Heart left ventricle (tissue), 13 donors: ENCODE measurements around the gene ABCA7.

Experiments used
- POLR2A ChIP-seq, 2 donors: fragments of 450-650 bp; IDR thresholded peaks; one replicate each; pipeline ENCODE4 v1.6.1; 2017; ENCODE audit warnings: antibody characterized with exemption in 2 of 2, mild to moderate bottlenecking in 2 of 2, moderate library complexity in 2 of 2
- TF ChIP-seq, protein P1 (sequence below), 12 donors: fragments of 200-600 bp; sonication (generic) in 4 of 12; IDR thresholded peaks; one replicate each; pipeline versions ENCODE4 v1.5.0 to v1.8.0; 2018 to 2022; ENCODE audit warnings: antibody characterized with exemption in 12 of 12, mild to moderate bottlenecking in 5 of 12
- donor health status: ischemic (EF 13 %, LVEDD 7.1; RV severe dilation, severe dysfunction).
- donor health status: DM: no; HTN: yes; CAD: no.
- donor health status: DM: no; HTN: no; CAD: no.
- donor health status: ischemic (EF 25% LVEDD 6.9; RV normal size, moderate dysfunction).
- donor health status: ischemic (EF 25% LVEDD 5.7; RV mildly dilated, moderate dysfunction).
- donor health status: ischemic (EF 35%, LVEDD 5.7; RV mildly dilated, moderate dysfunction).
- donor health status: nonischemic (EF 11% LVEDD 7.7; RV severe dilation, severe dysfunction).
- donor health status: DM: yes; HTN: yes; CAD: no.
- donor health status: PGD.
- donor health status: ischemic (EF 29% LVEDD 5.4; RV normal size, mild dysfunction).
- donor health status: nonischemic (EF 23%, LVEDD 6.1; RV moderate dilation, normal function).

DNA sequence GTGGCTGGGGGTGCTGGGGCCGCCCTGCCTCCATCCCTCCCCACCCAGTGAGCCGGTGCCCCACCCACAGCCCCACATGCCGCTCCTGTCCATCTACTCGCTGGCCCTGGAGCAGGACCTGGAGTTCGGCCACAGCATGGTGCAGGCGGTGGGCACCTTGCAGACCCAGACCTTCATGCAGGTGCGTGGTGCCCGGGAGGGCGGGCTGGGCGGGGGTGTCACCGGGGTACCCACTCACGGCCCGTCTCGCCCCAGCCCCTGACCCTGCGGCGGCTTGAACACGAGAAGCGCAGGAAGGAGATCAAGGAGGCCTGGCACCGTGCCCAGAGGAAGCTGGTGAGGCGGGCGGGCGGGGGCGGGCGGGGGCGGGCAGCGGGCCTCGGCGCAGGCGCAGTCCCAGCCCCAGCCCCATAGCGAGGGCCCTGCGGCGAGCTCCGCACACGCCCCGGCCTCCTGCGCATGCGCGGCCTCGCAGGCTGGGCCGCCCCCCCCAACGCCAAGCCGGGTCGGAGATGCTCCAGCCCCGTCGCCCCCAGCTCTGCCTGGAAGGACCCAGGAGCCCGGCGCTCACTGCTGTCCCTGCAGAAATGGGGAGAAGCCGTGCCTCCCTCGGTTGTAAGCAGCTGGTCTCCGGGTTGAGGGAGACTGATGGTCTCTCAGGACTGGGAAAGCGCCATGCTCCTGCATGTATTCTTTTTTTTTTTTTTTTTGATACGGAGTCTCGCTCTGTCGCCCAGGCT, 34.8 kb downstream of the ABCA7 start:
- TF ChIP-seq, protein P1, sequence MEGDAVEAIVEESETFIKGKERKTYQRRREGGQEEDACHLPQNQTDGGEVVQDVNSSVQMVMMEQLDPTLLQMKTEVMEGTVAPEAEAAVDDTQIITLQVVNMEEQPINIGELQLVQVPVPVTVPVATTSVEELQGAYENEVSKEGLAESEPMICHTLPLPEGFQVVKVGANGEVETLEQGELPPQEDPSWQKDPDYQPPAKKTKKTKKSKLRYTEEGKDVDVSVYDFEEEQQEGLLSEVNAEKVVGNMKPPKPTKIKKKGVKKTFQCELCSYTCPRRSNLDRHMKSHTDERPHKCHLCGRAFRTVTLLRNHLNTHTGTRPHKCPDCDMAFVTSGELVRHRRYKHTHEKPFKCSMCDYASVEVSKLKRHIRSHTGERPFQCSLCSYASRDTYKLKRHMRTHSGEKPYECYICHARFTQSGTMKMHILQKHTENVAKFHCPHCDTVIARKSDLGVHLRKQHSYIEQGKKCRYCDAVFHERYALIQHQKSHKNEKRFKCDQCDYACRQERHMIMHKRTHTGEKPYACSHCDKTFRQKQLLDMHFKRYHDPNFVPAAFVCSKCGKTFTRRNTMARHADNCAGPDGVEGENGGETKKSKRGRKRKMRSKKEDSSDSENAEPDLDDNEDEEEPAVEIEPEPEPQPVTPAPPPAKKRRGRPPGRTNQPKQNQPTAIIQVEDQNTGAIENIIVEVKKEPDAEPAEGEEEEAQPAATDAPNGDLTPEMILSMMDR (IDR thresholded peaks at IDR 0.05): no peak
- TF ChIP-seq POLR2A (IDR thresholded peaks at IDR 0.05): no peak
